Measurements from ENCODE around the gene DLG4. TPM values are rescaled to one million over a fixed set of nuclear protein-coding genes. Genes with fewer than 3 reads are reported as not detected.

The DLG4 gene
- total and polyA plus RNA-seq, 7 donors: 1.6 to 27.4 (median 14.6) TPM

- Histone ChIP-seq H3K27ac (no peak overlapping the region), H3K4me1 (no peaks in the 10 kb centered on the region), H3K9me3 (no peaks in the 10 kb centered on the region), H3K27me3 (peaks cover 0 to 9% (median 4%) of the 10 kb centered on the region in 3 donors), H3K4me3 (no peak overlapping the region), H3K36me3 (no peaks in the 10 kb centered on the region)
- WGBS, 2 donors: 58 to 91% methylated on average over 3 of the region's 3 CpGs
- intact Hi-C loops (cut with DNase I): no loop called here
- no peak for TF ChIP-seq CTCF (IDR thresholded peaks at IDR 0.05)
- no peak for TF ChIP-seq POLR2A (IDR thresholded peaks at IDR 0.05)
- TF ChIP-seq EP300 (IDR thresholded peaks at IDR 0.05): no peak
- no peak for TF ChIP-seq POLR2AphosphoS5 (IDR thresholded peaks at IDR 0.05)
- DNase-seq: no peak
Observed at GRCh38 chr17:7147772-7148171, 71.9 kb downstream of the DLG4 start.

GRCh38 chr17:7146115-7146514 is 73.5 kb downstream of the DLG4 start:
- WGBS, 2 donors: 71 to 74% methylated on average over 6 of the region's 6 CpGs
- Histone ChIP-seq H3K36me3 (no peaks in the 10 kb centered on the region), H3K9me3 (no peaks in the 10 kb centered on the region), H3K4me3 (no peak overlapping the region), H3K4me1 (no peaks in the 10 kb centered on the region), H3K27ac (no peak overlapping the region), H3K27me3 (peaks cover 0 to 12% (median 2%) of the 10 kb centered on the region in 3 donors)
- DNase-seq: no peak
- intact Hi-C loops (cut with DNase I): no loop called here
- no peak for TF ChIP-seq POLR2A (IDR thresholded peaks at IDR 0.05)
- TF ChIP-seq EP300 (IDR thresholded peaks at IDR 0.05): no peak
- no peak for TF ChIP-seq CTCF (IDR thresholded peaks at IDR 0.05)
- TF ChIP-seq POLR2AphosphoS5 (IDR thresholded peaks at IDR 0.05): no peak

GRCh38 chr17:7144213-7144612 is 75.4 kb downstream of the DLG4 start:
- Histone ChIP-seq H3K36me3 (no peaks in the 10 kb centered on the region), H3K4me1 (no peaks in the 10 kb centered on the region), H3K9me3 (no peaks in the 10 kb centered on the region), H3K4me3 (no peak overlapping the region), H3K27me3 (peaks cover 0 to 28% (median 3%) of the 10 kb centered on the region in 3 donors), H3K27ac (no peak overlapping the region)
- no peak for DNase-seq
- intact Hi-C loops (cut with DNase I): no loop called here
- no peak for TF ChIP-seq POLR2A (IDR thresholded peaks at IDR 0.05)
- TF ChIP-seq CTCF (IDR thresholded peaks at IDR 0.05): no peak
- no peak for TF ChIP-seq POLR2AphosphoS5 (IDR thresholded peaks at IDR 0.05)
- TF ChIP-seq EP300 (IDR thresholded peaks at IDR 0.05): no peak
- 84 to 85% methylated on average over 11 of the region's 11 CpGs for WGBS, 2 donors

GRCh38 chr17:7141824-7142223 is 77.8 kb downstream of the DLG4 start:
- Histone ChIP-seq H3K36me3 (no peaks in the 10 kb centered on the region), H3K4me1 (no peaks in the 10 kb centered on the region), H3K27me3 (peaks cover 3 to 48% (median 18%) of the 10 kb centered on the region in 3 donors), H3K27ac (no peak overlapping the region), H3K4me3 (no peak overlapping the region), H3K9me3 (no peaks in the 10 kb centered on the region)
- DNase-seq: no peak
- intact Hi-C loops (cut with DNase I): no loop called here
- TF ChIP-seq POLR2AphosphoS5 (IDR thresholded peaks at IDR 0.05): no peak
- TF ChIP-seq POLR2A (IDR thresholded peaks at IDR 0.05): no peak
- no peak for TF ChIP-seq CTCF (IDR thresholded peaks at IDR 0.05)
- TF ChIP-seq EP300 (IDR thresholded peaks at IDR 0.05): no peak
- WGBS, 2 donors: 19 to 68% methylated on average over 10 of the region's 10 CpGs

GRCh38 chr17:7139400-7139799 is 80.2 kb downstream of the DLG4 start:
- Histone ChIP-seq H3K9me3 (no peaks in the 10 kb centered on the region), H3K27ac (no peak overlapping the region), H3K4me3 (no peak overlapping the region), H3K36me3 (no peaks in the 10 kb centered on the region), H3K27me3 (peaks cover 3 to 54% (median 24%) of the 10 kb centered on the region in 3 donors), H3K4me1 (no peaks in the 10 kb centered on the region)
- intact Hi-C loops (cut with DNase I): no loop called here
- 28 to 64% methylated on average over 10 of the region's 10 CpGs for WGBS, 2 donors
- no peak for TF ChIP-seq POLR2A (IDR thresholded peaks at IDR 0.05)
- no peak for TF ChIP-seq CTCF (IDR thresholded peaks at IDR 0.05)
- no peak for TF ChIP-seq POLR2AphosphoS5 (IDR thresholded peaks at IDR 0.05)
- no peak for TF ChIP-seq EP300 (IDR thresholded peaks at IDR 0.05)
- DNase-seq: no peak
